GDM1 (cell line): ENCODE results near the gene LRRC1.

Source experiments
- DNase-seq: peaks from one replicate; lab custom pipeline; 2025; lab: John Stamatoyannopoulos, UW

LRRC1 gene

GRCh38 chr6:53924821-53925422 is 130.1 kb downstream of the LRRC1 start:
- no peak for DNase-seq

- no peak for DNase-seq
These were observed 131.1 kb downstream of the LRRC1 start for GRCh38 chr6:53925891-53926290.

GRCh38 chr6:53926505-53926904 is 131.7 kb downstream of the LRRC1 start:
- no peak for DNase-seq

DNA sequence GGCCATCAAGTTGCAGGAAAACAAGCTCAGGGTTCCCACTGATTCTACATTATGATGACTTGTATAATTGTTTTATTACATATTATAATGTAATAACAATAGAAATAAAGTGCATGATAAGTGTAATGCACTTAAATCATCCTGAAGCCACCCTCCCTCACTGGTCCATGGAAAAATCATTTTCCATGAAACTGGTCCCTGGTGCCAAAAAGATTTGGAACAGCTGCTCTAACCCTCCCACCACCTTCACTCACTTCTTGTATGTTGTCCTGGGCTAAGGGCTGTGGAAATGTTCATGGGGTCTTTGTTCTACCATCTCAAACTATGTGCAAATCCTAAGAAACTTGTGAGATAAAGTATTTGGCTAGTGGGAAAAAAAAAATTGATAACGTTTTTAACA is 133.8 kb downstream of the LRRC1 start:
- no peak for DNase-seq

DNA sequence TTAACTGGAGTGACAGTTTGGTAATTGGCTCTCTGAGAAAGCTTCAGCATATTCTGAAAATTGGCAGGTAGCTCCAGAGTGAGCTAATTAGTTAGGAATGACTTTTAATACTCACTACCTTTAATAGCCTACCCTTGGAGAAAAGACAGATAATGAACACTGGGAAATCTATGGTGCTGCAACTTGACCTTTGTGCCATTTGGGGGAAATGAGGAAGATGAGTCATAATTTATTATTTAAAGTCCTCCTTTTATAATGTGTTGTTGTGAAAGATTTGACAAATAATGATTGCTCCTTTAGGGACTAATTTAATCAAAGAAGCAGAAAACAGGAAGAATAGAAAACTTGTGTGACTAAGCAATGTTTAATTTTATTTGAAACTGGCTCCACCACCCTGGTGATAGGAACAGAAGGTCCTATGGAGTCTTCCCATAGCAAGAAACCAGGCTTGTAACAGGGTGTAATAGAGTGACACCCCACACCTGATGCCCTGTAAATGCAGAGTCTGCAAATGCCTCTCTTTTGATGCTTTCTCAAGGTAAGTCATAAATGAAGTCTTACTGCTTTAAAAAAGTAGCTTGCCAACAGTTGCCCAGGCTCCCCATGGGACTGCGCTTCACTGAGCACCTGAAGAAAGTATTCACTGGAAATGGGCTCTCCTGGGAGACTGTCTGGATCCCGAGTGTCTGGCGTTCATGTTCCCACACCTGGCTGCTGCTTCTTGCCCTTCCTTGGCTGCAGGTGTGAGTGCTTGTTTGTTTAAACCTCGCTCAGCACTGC is 134.4 kb downstream of the LRRC1 start:
- DNase-seq: no peak

- no peak for DNase-seq
These were observed 135.0 kb downstream of the LRRC1 start for GRCh38 chr6:53929821-53930120.

DNA sequence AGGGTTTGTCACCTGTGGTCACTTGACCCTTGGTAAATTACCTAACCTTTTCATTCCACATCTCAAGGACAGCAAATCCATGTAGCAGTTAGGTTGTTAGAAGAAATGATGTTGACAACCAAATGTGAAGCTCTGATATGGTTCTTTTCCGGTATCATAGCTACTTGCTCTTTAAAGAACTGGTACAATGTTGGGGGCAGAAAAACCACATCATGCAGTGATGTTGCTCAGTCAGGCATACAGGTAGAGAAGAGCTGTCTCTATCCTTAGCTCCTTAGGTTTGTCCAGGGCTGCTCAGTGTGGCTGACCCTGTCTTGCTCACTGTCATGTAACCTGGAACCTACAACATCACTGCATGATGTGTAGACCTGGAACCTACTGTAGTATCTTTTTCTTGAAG is 135.5 kb downstream of the LRRC1 start:
- no peak for DNase-seq

- DNase-seq: no peak
These were observed 136.3 kb downstream of the LRRC1 start for GRCh38 chr6:53931086-53931485.

DNA sequence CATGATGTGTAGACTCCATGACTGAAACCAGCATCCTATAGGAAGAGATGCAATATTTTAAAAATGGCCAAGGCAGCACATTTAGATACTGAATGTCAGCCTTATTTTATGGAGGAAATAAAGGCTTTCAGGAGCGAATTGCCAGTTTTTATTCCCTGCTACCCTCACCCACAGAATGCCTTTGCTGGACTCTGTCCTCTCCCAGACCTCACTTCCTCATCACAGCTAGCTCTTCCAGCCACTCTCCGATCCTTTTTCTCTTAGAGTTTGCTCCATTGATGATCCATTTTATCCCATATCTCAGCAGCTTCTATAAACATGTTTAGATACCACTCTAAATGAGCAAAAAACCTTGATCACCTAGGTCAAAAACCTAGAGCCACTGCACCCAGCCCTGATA is 137.7 kb downstream of the LRRC1 start:
- DNase-seq: no peak

- DNase-seq: no peak
These were observed 139.2 kb downstream of the LRRC1 start for GRCh38 chr6:53934023-53934422.

DNA sequence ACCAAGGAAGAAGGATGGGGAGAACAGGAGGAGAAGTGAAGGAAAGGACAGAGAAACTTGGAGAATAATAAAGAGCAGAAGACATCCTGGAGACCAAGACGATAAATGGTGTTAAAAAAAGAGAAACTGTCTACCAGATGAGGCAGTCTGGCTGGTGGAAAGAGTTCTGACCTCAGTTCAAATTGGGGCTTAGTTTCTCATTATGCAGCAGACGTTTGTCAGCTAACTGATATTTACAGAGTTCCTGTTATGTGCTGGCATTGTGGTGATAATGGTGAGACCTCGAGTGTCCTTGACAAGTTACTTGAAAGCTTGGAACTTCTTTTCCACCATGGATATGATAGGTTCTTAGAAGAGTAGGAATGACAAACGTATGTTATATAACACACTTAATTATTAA is 142.7 kb downstream of the LRRC1 start:
- no peak for DNase-seq

- no peak for DNase-seq
These were observed 144.0 kb downstream of the LRRC1 start for GRCh38 chr6:53938810-53939209.

DNA sequence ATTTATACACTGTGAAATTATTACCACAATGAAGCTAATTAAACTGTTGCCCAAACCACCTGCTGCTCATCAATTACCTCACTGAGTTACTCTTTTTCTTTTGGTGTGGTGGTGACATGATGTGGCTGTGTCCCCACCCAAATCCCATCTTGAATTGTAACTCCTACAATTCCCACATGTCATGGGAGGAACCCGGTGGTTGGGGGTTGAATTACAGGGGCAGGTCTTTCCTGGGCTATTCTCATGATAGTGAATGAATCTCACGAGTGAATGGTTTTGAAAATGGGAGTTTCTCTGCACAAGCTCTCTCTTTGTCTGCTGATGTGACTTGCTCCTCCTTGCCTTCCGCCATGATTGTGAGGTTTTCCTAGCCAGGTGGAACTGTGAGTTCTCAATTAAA is 145.0 kb downstream of the LRRC1 start:
- DNase-seq: no peak

- no peak for DNase-seq
These were observed 148.6 kb downstream of the LRRC1 start for GRCh38 chr6:53943395-53943794.

- no peak for DNase-seq
These were observed 149.3 kb downstream of the LRRC1 start for GRCh38 chr6:53944091-53944490.

DNA sequence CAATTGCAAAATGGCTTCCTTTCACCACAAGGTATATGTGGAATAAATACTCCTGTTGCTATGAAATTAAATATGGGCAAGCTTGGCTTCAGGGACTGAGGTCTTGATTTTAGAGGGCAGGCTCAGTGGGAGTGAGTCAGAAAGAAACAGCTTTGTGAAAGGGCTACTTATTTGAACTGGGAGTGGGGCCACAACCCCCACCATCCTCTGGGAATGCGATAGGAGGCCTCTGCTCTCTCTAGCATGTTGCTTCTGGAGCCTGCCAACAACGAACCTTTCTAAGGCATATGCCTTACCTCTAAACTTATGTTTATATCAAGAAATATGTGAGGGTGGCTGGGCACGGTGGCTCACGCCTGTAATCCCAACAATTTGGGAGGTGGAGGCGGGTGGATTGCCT is 149.7 kb downstream of the LRRC1 start:
- no peak for DNase-seq

DNA sequence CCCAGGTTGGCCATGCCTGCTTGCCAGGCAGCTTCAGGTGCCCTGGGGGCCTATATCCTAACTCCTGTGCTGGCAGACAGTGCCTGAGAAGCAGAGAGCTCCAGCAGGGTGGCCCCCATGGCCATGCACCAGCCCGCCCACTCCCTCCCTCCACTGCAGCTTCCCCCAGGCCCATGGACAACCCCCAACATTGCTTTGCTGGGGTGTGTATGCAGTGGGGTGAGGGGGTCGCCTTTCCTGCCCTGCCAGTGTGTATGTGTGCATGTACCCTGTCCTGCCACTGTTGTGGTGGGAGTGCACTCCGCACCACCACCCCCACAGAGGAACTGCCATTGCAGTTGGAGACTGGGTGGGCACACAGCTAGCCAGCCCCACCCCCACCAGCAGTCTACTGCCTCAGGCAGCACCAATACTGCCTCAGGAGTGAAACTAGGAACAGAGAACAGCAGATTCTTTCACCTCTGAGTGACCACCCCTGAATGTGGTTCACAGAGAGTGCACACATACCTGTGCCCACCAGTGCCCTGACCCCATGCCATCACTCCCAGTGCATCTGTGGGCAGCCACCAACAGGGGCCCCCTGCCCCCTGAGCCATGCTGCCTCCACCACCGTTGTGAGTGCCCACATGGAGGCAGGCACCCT is 151.1 kb downstream of the LRRC1 start:
- DNase-seq: no peak

GRCh38 chr6:53947780-53948179 is 153.0 kb downstream of the LRRC1 start:
- DNase-seq: no peak

- DNase-seq: no peak
These were observed 156.6 kb downstream of the LRRC1 start for GRCh38 chr6:53951383-53951782.

- peak; percentile 75 for DNase-seq
These were observed 161.4 kb downstream of the LRRC1 start for GRCh38 chr6:53956068-53956711.

DNA sequence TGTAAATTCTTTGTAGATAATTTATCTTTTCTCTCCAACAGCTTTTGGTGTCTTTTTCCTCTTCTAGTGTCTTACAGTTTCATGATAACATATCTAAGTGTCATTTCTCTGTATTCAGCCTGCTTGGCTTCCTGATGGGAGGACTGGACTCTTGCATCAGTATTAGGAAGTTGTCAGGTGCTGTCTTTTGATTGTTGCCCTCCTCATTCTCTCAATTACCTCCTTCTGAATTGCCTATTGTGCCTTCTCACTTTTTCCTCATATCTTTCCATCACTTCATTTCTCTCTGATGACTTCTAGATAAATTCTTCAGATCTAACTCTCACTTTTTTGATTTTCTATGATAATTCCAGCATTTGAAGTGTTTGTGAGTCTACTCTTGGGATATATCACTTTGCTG is 162.0 kb downstream of the LRRC1 start:
- DNase-seq: no peak

DNA sequence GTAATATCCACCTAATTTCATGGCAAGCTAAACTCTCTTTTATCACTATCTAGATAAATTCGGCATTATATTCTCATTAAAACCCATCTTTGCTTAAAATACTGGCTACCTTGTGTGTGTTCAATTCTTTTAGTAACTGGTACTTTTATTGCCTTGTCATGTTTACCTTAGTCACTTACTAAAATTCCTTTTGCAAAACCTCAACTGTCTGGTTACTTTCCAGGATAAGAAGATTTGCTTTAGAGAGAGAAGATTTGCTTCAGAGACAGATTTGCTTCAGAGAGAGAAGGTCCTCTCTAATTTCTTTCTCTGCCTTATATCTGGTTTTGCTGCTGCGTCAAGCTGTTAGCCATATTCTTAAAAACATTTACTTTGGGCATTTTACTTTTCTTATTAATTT is 164.9 kb downstream of the LRRC1 start:
- no peak for DNase-seq

DNA sequence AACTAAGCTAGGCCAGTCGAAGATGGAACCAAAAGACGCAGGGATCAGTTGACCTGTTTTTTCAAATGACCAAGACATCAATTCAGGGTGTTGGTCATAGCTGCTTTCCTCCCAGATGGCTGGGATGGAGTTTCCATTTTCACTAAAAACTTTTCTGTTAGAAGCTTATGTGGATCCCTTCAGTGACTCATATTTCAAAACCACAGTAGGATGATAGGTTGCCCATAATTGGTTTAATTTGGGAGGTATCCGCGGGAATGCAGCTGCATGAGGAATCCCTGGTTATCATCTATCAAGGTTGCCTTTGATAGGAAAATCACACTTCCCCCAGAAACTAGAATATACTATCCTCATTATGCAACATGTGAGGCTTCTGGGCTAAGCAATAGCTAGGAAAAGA is 165.5 kb downstream of the LRRC1 start:
- no peak for DNase-seq
